ENCODE data around the gene TCEAL2. TPM values are rescaled to one million over a fixed set of nuclear protein-coding genes. Genes with fewer than 3 reads are reported as not detected.

Gene TCEAL2
- total and polyA plus RNA-seq, 9 donors: 34.6 to 105 (median 41.6) TPM

DNA sequence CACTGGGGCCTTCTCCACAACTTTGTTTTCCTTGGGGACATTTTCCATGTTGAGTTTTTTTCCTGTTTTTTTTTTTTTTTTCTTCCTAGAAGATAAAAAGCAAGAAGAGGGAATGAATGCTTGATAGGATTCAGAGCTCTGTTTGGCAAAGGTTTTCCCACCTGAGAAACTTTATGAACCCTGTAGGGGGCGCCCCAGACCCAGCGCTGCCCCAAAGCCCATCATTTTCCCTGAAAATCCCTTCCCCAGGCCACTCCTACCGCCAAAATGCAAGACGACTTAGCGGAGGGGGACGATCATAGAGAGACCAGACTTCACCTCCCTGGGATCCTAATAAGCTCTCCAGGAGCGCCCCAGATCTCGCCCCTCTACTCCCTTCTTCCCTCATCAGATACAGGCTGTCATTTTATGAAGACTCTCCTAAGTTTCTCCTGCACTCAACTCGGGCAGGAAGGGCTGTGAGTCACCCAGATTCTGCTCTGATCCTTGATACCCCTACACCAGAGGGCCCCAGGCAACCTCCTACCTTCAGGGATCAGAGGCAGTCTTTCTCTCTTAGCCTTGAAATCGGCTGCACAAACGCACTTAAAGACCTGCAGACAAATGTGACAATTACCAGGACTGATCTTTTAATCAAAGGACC lies 28.9 kb downstream of the TCEAL2 start:
- Histone ChIP-seq H3K4me1 (ENCODE audit: insufficient read depth) (no peaks in the 10 kb centered on the region), H3K27me3 (no peaks in the 10 kb centered on the region), H3K27ac (no peak overlapping the region), H3K36me3 (no peaks in the 10 kb centered on the region), H3K9me3 (no peaks in the 10 kb centered on the region), H3K4me3 (no peak overlapping the region)
- peak in 2 of 5 donors; percentile 9 to 37 for DNase-seq
- 21 to 24% (median 22%) methylated on average over 11 of the region's 11 CpGs for WGBS, 3 donors
- TF ChIP-seq POLR2A (IDR thresholded peaks at IDR 0.05) (no peak), CTCF (IDR thresholded peaks at IDR 0.05) (no peak), EP300 (IDR thresholded peaks at IDR 0.05) (no peak)
- intact Hi-C loops (cut with DNase I): loop anchor here in 1 of 4 donors (5.0 kb wide), 1 partner anchor 358 kb away; no protein-coding TSS in a partner anchor

DNA sequence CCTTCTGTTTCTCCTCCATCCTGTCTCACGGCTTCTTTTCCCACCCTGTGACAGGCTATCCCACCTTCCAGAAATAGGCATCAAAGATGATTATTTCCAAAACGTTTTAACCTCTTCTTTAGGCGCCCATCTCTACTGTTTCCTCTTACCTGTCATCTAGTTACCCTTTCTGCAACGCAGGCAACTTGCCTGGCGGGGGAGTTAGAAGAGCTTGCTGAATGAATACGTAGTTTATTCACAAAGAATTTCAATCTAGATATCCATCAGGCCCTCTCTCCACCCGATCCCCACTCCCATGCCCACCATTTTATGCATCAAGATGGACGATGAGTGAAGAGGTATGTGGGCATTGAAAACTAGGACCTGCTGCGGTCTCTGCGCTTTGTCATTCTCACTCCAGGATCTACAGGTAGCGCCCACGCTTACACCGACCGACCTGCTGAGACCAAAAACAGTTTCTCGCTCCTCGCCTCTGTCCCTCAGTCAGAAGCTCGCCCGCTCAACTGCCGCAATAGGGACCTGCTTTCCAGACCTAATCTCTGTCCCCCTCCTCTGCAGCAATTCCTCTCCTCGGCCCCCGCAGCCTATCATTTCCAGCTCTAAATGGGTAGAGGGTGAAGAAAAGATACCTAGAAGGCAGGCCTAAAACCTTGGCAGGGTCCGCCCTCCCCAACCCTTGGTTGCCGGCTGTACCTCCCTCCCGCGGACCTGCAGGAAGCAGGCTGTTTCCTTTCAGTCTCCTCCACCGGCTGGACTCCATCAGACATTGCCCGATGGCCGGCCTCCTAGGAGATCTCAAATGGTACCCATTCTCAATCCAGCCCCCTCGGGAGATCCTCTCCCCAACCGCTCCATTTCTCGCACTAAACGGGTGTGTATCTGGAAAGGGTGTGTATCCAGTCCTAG lies 29.7 kb downstream of the TCEAL2 start:
- 35 to 46% (median 43%) methylated on average over 32 of the region's 32 CpGs for WGBS, 3 donors
- DNase-seq: peak; percentile 26 to 43 (median 30)

GRCh38 chrX:102155806-102156179 lies 30.3 kb downstream of the TCEAL2 start, which contains the start of gene BEX5:
Gene BEX5 (minus strand): TSS chrX:102155977. CDS start chrX:102154265, 1,712 bp downstream.
- no peaks in the 10 kb centered on the region for H3K27me3 ChIP-seq
- H3K4me1 ChIP-seq (ENCODE audit: insufficient read depth): no peaks in the 10 kb centered on the region
- 19 to 32% (median 24%) methylated on average over 15 of the region's 15 CpGs for WGBS, 3 donors
- peak within 1 kb of the TSS; percentile 35 for H3K4me3 ChIP-seq
- peak; percentile 65 to 70 (median 67) for DNase-seq
- peak within 1 kb of the TSS; percentile 62 to 65 for H3K27ac ChIP-seq
- H3K36me3 ChIP-seq: no peaks in the 10 kb centered on the region
- intact Hi-C loops (cut with DNase I): no loop called here
- TF ChIP-seq EP300 (IDR thresholded peaks at IDR 0.05) (no peak), POLR2A (IDR thresholded peaks at IDR 0.05) (peak; percentile 55)
- no peaks in the 10 kb centered on the region for H3K9me3 ChIP-seq

More for the DNA sequence above, 29.7 kb downstream of the TCEAL2 start:
- Histone ChIP-seq H3K4me1 (ENCODE audit: insufficient read depth) (no peaks in the 10 kb centered on the region), H3K27me3 (no peaks in the 10 kb centered on the region), H3K9me3 (no peaks in the 10 kb centered on the region), H3K4me3 (peak overlapping the region; percentile 35), H3K27ac (peak overlapping the region; percentile 62 to 65), H3K36me3 (no peaks in the 10 kb centered on the region)
- intact Hi-C loops (cut with DNase I): loop anchor here in 1 of 4 donors (5.0 kb wide), 1 partner anchor 357 kb away; no protein-coding TSS in a partner anchor
- TF ChIP-seq EP300 (IDR thresholded peaks at IDR 0.05) (no peak), CTCF (IDR thresholded peaks at IDR 0.05) (no peak), POLR2A (IDR thresholded peaks at IDR 0.05) (no peak)

Other genes starting within 250 kb of the TCEAL2 start
- 10 to 100 TPM in 6 of 7 donors, 1 to 10 TPM in 1; 9.4 to 23.9 (median 13.7) TPM for gene ZMAT1, start 193.7 kb upstream of the TCEAL2 start, total RNA-seq
- 10 to 100 TPM in 1 of 2 donors, 1 to 10 TPM in 1; 9.7 to 16.4 TPM for gene ZMAT1, start 193.7 kb upstream of the TCEAL2 start, polyA plus RNA-seq
- gene TCEAL6, start 16.8 kb downstream of the TCEAL2 start, total RNA-seq: 10 to 100 TPM in 1 of 7 donors, 1 to 10 TPM in 5, under 1 TPM in 1; 0.60 to 12.4 (median 4.0) TPM
- 1 to 10 TPM; 3.8 to 6.9 TPM for gene TCEAL6, start 16.8 kb downstream of the TCEAL2 start, polyA plus RNA-seq
- gene BEX5, start 30.3 kb downstream of the TCEAL2 start, total RNA-seq: 10 to 100 TPM in 6 of 7 donors, 1 to 10 TPM in 1; 6.3 to 15.4 (median 12.7) TPM
- 10 to 100 TPM; 13.5 to 15.0 TPM for gene BEX5, start 30.3 kb downstream of the TCEAL2 start, polyA plus RNA-seq
- not detected for gene TCP11X1, start 89.6 kb downstream of the TCEAL2 start, total RNA-seq
- gene TCP11X1, start 89.6 kb downstream of the TCEAL2 start, polyA plus RNA-seq: not detected
- gene NXF2, start 121.5 kb downstream of the TCEAL2 start, total RNA-seq: not detected
- gene NXF2, start 121.5 kb downstream of the TCEAL2 start, polyA plus RNA-seq: not detected

Data from ovary (tissue), 9 donors.